Testis (tissue), 3 donors: Measurements from ENCODE around the gene FAM25A. TPM values are rescaled to one million over a fixed set of nuclear protein-coding genes. Genes with fewer than 3 reads are reported as not detected.

ENCODE experiments used
- polyA plus RNA-seq: library from polyadenylated mRNA; stranded (reverse); fragments of 350-450 nt; fragmentation: Illumina TruSeq; extraction: RNeasy Lipid Tissue Mini Kit (QIAGEN cat#74804); gene quantifications from one replicate; pipeline ENCODE4 v1.2.3, GENCODE V29; 2014; ENCODE audit warnings: low read depth, low replicate concordance; ENCODE audit not compliant: insufficient read depth
- small RNA-seq, 2 donors: library from RNA; depleted of rRNA; stranded (forward); fragments of <200 nt; gene quantifications; one replicate each; pipeline ENCODE3, GENCODE V24; 2016
- total RNA-seq, 2 donors: library from RNA; depleted of rRNA; stranded (reverse); fragments of >200 nt; gene quantifications; one replicate each; pipeline ENCODE4 v1.2.3, GENCODE V29; 2016

The FAM25A gene
- total and polyA plus RNA-seq, 3 donors from 2014 or later: not detected

Small RNA genes lying within 50 kb of the gene (small RNA-seq; reads per million reads assigned to genes)
- gene AL136982.5 (0 reads per million in 2 donors), gene BMS1P3 (0 reads per million in 2 donors), gene FAM25A (0 reads per million in 2 donors), gene RNU6-529P (0 reads per million in 2 donors)

Other genes with a start within 250 kb of the FAM25A start
- gene MMRN2, start 62.7 kb upstream of the FAM25A start, total RNA-seq: 10 to 100 TPM; 14.9 to 19.1 TPM
- gene MMRN2, start 62.7 kb upstream of the FAM25A start, polyA plus RNA-seq: 21.2 TPM
- gene SNCG, start 61.7 kb upstream of the FAM25A start, total RNA-seq: 1 to 10 TPM; 8.3 to 8.9 TPM
- 30.3 TPM for gene SNCG, start 61.7 kb upstream of the FAM25A start, polyA plus RNA-seq
- gene ADIRF, start 51.8 kb upstream of the FAM25A start, total RNA-seq: 10 to 100 TPM; 21.4 to 35.0 TPM
- gene ADIRF, start 51.8 kb upstream of the FAM25A start, polyA plus RNA-seq: 85.6 TPM
- gene GLUD1, start 74.5 kb downstream of the FAM25A start, total RNA-seq: 10 to 100 TPM; 62.5 to 64.4 TPM
- gene GLUD1, start 74.5 kb downstream of the FAM25A start, polyA plus RNA-seq: 51.9 TPM
- 10 to 100 TPM; 16.9 to 19.1 TPM for gene SHLD2, start 74.9 kb downstream of the FAM25A start, total RNA-seq
- gene SHLD2, start 74.9 kb downstream of the FAM25A start, polyA plus RNA-seq: 12.9 TPM
- gene NUTM2A, start 205.2 kb downstream of the FAM25A start, total RNA-seq: 1 to 10 TPM; 6.1 to 7.6 TPM
- 4.2 TPM for gene NUTM2A, start 205.2 kb downstream of the FAM25A start, polyA plus RNA-seq